HG02970 (cell line): ENCODE data around the gene BOC.

Experiments
- ATAC-seq: cut with Tn5 transposase; IDR thresholded peaks from one replicate; pipeline ENCODE4 v1.9.1; 2021; ENCODE audit warnings: mild to moderate bottlenecking, moderate library complexity, moderate number of reproducible peaks; ENCODE audit not compliant: unreplicated experiment, low FRiP score

Gene BOC

DNA sequence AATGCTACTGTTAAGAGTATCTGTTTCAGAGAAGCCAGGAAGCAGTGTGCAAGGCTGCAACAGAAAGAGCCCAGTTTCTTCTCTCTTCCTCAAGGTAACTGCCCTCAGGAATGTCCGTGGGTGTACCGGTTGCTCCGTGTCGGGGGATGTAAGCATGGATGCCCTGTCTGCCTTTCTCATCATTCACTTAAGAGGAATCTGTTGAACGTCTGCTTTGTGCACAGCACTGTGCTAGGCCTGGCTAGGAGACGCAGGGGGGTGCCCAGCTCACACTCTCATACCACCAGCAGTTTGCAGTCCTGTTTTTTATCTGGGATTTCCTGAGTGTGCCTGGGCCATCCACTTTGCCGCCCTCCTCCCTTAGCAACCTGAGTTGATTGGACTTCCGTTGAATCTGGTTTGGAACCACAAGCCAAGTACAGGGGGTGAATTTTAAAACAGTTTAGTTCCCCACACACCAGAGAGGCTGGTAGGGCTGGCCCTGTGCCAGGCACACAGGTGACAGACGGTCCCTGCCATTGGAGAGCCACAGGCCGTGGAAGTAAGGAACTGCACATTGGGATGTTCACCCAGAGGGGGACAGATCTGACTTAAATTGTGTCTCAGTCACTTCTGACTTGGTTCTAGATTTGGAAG, 11.2 kb downstream of the BOC start:
- ATAC-seq = no peak

DNA sequence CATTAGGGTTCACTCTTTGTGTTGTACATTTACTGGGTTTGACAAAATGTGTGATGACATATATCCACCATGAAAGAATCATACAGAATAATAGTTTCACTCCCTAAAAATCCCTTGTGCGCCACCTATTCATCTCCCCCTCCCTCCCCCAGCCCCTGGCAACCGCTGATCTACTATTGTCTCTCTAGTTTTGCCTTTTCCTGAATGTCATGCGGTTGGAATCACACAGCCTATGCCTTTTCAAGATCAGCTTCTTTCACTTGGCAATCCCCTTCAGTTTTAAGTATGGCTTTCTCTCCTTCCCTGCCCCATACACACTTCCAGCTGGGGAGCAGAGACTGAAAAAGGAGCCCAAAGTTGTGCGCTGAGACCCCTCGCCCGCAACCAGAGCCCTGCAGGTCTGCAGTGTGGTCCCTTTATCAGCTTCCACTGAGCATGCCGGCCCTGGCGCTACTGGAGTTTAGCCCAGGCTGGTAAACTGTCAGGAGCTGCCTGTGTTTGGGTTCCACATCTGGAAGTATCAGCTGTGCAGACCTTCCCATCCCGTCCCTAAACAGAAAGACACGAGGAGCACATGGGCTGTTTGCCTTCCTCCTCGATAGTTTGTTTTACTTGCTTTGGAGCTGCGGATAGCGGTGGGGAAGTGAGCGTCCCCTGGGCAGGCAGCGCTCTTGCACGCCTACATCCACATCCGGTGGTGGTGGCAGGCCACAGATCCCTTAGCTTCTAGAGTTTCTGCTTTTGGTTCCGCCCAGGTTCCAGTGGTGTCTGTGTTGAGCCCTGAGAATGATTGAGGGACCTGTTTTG, 12.3 kb downstream of the BOC start:
- ATAC-seq = no peak

DNA sequence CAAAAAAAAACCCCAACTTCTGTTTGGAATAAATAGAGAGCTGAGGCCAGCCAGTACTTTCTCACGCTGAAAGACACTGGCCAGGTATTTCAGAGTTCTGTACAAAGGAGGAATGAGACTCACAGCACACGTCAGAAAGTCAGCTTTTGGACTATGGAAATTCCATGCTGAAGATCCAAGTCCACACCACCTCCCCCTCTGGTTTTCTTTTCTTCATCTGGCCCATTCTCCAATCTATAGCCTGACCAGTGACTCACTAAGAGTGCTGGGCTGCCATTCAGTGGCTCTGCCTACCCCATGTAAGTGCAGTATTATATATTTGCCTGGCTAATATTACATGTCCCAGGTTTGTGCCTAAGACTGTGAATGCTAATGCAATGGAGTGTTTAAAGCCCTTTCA, 13.9 kb downstream of the BOC start:
- ATAC-seq = no peak

DNA sequence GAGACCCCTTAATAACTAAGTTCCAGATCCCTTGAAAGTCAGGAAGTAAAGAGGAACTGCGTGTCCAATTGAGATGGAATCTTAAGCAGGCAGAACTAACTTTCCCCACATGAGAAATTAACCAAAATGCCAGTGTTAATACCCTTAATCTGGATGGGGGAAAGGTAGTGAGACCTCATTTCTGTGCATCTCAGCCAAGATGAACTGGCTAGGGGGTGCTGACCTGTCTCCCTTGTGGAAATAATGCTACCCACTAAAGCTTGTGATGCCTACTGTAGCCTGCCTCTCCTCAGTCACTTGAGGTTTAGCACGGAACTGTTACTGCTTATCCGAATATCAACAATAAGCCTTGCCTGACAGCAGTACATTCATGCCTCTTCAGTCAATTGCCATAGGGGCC, 15.1 kb downstream of the BOC start:
- no peak for ATAC-seq

DNA sequence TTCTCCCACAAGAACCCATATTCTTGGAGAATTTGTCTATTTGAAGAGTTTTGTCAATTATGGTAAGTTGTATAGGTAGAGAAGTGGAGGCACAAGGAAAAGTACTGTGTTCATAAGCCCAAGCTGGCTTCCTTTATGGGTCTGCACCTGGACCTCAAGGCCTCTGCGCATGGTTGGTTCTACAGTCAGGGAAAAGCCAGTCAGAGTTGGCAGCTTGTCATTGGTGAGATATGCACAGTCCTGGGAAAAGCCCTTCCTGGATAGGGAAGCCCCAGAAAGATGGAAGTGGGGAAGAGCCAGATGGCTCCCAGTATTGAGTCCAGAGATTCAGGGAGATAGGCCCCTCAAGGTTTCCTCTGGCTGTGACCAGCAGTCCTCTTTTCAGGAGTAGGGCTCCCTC, 15.8 kb downstream of the BOC start:
- ATAC-seq = no peak

DNA sequence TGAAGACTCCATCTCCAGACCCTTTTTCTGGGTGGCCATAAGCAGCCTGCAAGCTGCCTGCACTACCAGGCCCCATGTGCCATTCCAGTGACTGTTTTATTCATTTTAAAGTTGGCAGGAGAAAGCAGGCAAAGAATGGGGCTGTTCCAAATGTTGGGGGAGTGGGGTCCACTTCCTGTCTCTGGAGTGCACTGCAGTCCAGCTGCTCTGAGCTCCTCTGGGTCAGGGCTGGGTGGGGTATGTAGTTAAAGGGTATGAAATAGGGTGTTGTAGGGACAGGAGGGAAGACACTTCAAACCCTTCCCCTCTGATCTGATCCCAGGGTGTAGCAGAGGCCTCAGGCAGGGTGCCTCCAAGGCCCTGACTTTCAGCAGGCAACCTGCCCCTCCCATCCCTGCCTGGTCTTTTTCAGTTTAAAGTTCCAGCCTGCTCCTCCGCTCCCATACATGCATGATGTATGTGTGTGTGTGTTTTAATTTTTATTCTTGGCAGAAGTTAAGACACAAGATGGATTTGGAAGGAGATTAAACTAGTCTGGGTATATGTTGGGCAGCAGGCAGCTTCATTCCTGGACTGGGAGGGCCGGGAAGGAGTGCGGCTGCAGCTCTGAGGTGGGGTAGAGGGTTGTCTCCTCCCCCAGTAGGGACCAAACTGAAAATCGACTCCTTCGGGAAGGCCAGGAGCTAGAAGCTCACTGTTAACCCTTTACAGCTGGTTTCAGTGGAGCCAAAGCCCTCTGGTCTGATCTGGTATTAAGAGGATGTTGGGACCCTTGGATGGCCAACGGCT, 17.3 kb downstream of the BOC start:
- ATAC-seq = no peak

DNA sequence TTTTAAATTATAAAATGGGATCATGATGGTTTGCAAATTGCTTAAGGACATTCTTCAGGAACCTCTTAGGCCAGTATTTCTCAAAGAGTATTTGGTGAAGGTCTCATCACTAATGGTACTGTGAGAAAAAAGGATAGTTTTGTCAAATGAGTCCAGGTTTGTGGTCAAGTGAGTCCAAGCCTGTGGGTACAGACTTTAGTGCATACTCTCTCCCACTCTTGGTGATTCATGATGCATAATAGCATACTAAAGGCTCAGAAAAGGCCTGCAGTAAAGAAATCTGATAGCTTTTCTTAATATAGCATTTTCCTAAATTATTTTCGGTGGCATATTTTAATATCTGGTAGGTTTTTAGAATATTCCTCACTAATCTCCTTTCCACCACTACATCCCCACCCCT, 20.0 kb downstream of the BOC start:
- ATAC-seq = no peak

DNA sequence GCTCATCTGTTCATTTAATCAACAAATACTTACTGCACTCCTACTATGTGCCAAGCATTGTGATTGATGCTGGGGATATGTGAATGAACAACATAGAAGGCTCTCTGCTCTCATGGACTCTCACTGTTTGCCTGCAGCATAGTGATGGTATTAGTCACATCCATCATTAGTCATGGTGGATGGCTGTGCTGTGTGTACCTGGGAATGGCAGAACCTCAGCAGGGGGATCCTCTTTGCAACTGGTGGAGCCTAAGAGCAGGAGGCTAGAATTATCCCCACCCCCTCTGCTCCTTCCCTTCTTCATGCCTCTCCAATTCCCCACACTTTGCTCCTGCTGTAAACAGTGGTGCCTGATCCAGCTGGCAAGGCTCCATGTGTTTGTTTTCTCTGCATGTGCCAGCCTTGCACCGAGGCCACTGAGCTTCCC, 20.5 kb downstream of the BOC start:
- ATAC-seq = no peak

DNA sequence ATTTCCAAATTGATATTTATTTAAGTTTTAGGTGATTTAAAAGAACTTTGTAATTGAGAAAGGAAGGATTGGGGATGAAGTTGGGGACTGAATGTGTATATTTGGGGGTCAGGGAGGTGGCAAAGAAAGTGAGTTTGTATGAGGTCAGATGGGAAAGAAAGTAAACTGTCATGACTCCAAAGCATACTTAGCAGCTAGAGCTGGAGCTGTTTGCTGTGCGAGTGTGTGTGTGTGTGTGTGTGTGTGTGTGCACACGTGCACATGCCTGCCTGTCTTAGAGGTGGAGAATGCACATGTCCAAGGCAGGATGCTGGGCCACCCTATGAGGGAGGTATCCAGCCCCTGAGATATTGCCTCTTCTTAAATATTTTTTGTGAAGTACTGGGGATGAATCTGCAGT, 21.0 kb downstream of the BOC start:
- no peak for ATAC-seq

DNA sequence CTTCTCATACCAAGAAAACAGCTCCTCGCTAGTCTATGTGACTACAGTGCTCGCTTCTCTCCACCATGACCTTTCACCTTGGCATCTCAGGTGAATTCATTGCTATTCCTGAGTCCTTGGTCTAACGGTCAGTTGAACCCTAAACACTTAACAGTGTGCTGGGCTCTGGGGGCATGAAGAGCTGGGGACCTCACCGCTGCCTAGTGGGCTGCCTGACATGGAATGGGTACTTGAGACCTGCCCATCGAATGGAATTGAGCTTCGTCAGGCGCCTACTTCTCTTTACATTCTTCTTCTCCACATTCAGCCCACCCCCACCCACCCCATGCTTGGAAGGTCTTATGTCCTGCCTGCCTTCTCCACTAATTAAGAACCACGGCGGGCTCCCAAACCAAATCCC, 22.1 kb downstream of the BOC start:
- no peak for ATAC-seq

DNA sequence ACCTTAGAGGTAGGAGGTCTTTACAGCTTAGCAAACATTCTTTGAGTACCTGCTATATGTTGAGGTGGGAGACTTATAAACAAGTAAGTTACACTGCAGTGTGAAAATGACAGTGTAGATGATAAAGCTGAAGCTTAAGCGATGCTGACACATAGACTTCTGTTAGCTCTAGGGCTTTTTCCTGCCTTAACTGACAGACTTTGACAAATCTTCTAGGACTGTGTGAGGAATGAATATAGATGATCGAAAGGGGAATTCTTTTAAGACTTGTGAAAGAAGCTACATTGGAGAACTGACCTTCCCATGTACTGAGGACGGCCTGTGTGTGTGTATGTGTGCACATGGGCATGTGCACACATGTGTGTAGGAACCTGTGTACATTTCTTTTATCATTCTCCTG, 22.7 kb downstream of the BOC start:
- no peak for ATAC-seq

DNA sequence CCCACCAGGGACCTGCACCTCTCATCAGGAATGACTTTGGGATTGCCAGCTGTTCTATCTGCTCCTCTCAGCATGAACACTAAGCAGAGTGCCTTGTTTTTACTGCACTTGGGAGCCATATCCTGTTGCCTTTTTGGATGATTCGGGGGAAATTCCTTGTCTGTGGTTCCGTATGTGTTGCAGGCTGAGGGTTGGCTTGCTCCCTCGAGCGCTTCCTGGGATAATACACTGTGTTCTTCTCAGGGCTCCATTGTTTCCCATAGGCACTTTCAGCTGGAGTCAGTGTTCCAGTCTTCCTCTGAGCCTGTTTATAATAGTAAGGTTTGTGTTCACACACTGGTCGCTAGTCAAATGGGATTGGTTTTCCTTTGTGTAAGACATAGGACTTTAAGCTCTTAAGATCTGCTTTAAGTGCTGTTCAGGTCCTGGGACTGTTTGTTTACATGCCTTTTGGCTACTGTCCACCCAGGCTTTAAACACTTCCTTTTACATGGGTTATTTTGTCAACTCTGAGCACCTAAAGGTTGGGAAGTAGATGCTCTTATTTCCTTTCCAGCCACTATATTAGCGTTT, 23.4 kb downstream of the BOC start:
- no peak for ATAC-seq

DNA sequence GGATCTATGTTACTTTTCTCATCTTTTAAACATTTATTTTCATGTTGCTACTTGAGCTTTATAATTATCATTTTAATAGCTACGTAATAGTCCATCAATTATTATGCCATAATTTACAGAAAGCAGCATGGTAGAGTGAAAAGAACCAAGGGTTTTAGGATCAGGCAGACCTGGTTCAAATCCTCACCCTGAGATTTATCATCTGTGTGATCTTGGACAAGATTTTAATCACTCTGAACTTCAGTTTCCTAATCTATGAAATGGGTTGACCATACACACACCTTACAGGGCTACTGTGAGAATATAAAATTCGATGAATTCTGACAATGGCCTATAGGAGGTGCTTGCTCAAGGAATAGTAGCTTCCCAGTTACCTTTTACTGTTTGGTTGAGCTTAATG, 27.1 kb downstream of the BOC start:
- no peak for ATAC-seq

DNA sequence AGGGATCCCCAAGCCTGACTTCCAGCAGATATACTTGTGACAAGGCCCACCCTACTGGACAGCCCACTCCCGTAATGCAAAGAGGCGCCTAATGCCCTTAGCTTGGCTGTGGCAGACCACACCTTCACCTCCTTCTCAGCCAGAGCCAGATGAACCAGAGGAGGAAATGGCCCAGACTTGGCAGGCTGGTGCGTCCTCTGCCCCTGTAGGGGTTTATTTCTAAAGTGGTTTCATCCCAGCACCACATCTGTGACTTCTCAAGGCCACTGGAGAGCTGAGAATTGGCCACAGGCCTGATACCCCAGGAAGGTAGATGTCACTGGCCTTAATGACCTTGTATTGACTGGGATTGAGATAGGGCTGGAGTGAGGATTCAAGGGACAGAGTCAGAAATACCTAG, 29.5 kb downstream of the BOC start:
- no peak for ATAC-seq

DNA sequence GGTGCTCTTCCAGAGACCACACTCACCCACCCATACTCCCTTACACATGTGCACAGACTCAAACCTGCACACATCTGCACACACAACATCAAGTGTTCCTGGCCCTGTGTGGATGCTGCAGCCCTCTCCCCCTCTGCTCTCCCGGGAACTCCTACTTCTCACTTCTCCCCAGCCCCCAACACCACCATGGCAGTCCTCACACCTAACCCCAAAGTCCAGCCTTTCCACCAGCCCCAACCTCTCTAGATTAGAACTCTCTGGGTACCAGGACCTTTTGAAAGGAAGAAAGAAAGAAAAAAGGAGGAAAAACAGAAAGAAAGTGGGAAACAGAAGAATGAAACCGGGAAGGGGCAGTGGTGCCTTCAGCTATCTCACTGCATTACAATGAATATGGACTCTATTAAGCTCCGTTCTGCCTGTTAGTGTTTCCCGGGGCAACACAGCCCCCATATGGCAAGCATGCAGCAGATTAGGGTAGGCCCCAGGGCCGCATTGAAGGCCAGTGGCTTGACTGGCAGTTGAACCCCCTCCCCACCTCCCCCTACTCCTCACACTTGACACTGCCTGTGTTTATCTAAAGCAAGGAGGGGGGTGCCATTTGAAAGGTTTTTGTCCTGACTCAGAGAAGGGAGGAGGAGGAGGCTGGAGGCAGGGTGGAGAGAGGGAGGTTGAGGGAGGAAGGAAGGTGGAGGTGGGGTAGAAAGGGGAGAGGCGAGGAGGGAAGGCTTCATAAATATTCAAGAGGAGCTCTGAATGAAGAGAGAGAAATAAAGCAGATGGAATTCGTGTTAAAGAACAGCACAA, 30.1 kb downstream of the BOC start:
- no peak for ATAC-seq

DNA sequence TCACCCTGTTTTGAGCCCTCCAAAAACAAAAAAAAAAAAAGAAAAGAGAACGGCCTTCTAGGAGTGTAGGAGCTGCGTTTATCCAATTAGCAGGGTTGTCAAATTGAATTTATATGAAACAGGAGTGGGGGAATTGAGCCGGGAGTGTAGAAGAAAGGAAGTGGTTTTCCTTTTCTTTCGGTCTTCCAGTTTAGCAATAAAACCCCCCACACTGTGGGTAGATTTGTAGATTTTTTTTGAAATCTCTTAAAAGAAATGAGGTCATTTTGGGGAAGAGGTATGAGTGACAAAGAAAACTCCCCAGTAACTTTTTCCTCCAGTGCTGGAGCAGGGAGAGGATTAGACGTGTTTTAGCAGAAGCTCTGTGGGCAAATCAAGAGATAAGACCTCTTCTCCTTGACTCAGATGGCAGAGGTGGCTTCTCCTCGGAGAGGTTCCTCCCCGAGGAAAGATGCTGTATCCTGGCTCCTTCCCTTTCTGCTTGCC, 30.8 kb downstream of the BOC start:
- ATAC-seq = no peak

DNA sequence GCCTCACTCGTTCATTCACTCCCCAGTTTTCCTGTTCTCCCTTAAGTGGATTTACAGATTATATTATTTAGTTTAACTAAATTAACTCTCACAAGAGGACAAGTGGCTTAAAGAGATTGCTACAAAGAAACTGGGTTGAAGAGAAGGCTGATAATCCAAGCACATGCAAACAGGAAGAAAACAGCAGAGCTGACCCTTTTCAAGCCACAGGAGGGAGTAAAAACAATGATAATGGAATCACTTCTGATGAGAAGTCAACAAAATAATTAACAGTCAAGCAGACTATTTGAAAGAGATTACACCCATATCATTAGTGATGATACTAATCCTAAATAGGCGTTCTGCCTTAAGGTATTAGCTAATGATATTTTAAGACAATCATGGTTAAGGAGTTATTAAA, 31.7 kb downstream of the BOC start:
- no peak for ATAC-seq

DNA sequence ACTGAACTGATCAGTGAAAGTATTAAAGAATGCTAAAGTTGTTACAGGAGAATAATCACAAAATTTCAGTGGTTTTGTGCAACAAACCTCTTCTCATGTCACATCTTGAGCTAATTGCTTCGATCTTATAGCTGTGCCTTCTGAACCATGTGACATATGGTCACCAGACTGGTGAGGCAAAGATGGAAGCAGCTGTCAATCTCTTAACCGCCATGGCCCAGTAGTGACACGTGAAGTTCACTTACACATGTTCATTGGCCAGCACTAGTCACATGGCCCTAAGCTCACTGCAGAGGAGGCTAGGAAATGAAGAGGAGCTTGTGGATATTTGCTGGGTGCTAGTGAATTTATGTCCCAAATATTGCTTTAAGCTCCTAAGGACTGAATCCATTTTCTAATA, 32.5 kb downstream of the BOC start:
- ATAC-seq = no peak

DNA sequence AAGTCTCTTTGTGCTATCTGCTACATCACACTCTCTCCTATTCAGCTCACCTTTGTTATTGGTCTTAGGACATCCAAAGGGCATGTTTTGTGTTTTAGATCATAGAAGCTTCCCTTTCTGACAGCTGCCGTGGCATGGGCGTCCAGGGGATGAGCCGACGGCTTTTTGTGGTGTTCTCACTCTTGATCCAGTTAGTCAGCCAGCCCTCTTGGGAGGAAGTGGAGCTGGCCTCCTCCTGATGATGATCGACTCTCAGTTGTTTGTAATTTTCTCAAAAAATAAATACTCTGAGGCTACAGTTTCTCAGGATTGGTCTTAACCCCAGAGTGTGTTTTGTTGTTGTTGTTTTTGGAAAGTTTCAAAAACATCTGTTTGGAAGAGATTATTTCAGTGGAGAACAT, 34.4 kb downstream of the BOC start:
- ATAC-seq = no peak

DNA sequence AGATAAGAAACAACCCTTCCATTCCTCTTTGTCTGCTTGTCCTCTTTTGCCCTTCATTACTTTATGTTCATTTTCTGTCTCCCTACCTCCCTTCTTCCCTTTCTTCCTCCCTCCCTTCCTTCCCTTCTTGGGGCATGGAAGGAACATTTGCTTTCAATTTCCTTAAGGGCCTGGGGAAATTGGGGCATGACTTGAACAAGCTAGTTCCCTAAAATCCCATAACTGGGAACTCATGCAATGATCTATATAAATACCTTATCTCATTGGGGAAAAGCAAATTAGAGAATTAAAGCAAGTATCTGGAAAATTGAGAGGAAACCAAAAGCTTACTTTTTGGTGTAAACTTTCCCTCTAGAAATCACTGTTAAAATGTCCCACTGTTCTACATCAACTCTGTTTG, 35.7 kb downstream of the BOC start:
- ATAC-seq = no peak
